T-helper 1 cell (primary cell): ENCODE data around the gene DCAF12L1.

Experiments
- DNase-seq, 5 donors: peaks; one replicate each; pipeline ENCODE4 v3.0.0-alpha.2; 2012 to 2020
- total RNA-seq, 4 donors: gene quantifications; one replicate each; lab custom pipeline; 2026; lab: John Stamatoyannopoulos, UW

Gene DCAF12L1
- 0 reads per million in 4 donors for total RNA-seq

GRCh38 chrX:126552313-126553022, at the start of gene DCAF12L1:
Gene DCAF12L1 (minus strand): TSS chrX:126552814. CDS start chrX:126552608, 206 bp downstream.
- no peak for DNase-seq

- no peak for DNase-seq
Observed at GRCh38 chrX:126580877-126581276, 28.3 kb upstream of the DCAF12L1 start.

- DNase-seq, result no peak
Observed at GRCh38 chrX:126575911-126576310, 23.3 kb upstream of the DCAF12L1 start.

DNA sequence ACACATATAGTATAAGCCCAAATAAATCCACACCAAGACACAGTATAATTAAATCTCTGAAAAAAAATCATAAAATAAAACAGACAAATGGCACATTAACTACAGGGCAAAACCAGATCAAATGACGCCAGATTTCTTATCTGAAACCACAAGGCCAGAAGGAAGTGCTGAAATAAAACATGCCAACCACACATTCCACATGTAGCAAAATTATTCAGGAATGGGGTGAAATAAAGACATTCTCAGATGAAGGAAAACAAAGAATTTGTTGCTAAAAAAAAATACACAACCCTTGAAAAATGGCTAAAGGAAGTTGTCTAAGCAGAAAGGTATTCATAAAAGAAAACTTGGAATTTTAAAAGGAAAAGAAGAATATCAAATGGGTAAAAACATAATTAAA, 4.5 kb upstream of the DCAF12L1 start:
- no peak for DNase-seq

DNA sequence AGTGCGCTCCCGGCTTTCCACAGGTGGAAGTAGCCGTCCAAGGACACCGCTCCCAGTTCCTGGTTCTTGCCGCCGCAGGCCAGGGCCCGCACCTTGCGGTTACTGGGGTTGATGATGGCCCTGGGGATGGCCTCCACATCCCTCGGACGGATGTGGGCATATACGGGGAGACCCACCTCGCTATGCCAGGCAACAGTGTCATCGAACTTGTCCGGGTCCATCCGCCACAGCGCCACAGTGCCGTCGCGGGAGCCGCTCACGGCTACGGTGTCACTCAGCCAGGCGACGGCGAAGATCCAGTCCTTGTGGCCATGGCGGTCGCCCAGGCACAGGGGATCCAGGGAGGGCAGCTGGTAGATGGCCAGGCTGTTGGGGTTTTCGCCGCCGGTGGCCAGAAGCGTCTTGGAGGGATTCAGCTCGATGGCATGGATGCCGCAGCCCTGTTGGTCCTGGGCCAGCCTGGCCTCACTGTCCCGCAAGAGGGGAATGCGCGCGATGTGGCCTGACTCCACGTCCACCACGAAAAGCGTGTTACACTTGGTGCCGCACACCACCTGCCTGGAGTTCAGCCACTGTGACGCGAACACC, 795 bp downstream of the DCAF12L1 start:
- no peak for DNase-seq

- no peak for DNase-seq
Observed at GRCh38 chrX:126551306-126551705, 1.3 kb downstream of the DCAF12L1 start.

GRCh38 chrX:126550816-126551215, 1.8 kb downstream of the DCAF12L1 start:
- DNase-seq, result no peak

GRCh38 chrX:126509923-126510322, 42.7 kb downstream of the DCAF12L1 start:
- DNase-seq, result no peak
